Activated B cell treated with CpG ODN at 0.5 μM for 24 hours (primary cell): ENCODE measurements around the gene FHIT. TPM values are rescaled to one million over a fixed set of nuclear protein-coding genes. Genes with fewer than 3 reads are reported as not detected.

Experiments used
- ATAC-seq: fragments of 200-7000 bp; cut with Tn5 transposase; one replicate; pipeline ENCODE4 v1.10.0; 2021; ENCODE audit warnings: low read depth, mild to moderate bottlenecking, moderate library complexity
- CTCF ChIA-PET: fragments of 350-600 bp; sonication (Branson Sonifier 250); formaldehyde crosslinking; loops from one replicate; lab custom pipeline; 2021; ENCODE audit warnings: antibody characterized with exemption; lab: Charles Lee
- POLR2A ChIA-PET: fragments of 350-600 bp; sonication (Branson Sonifier 250); formaldehyde crosslinking; loops from one replicate; lab custom pipeline; 2021; ENCODE audit warnings: antibody characterized with exemption; lab: Charles Lee
- DNase-seq: peaks from one replicate; pipeline ENCODE4 v3.0.0; 2022
- H3K27ac Mint-ChIP-seq: one replicate; pipeline ENCODE4 v1.8.0; 2020; ENCODE audit warnings: mixed read lengths
- H3K27me3 Mint-ChIP-seq: one replicate; pipeline ENCODE4 v1.8.0; 2021; ENCODE audit warnings: mixed read lengths
- H3K36me3 Mint-ChIP-seq: one replicate; pipeline ENCODE4 v1.8.0; 2021; ENCODE audit warnings: low read depth, mixed read lengths
- H3K4me1 Mint-ChIP-seq: one replicate; pipeline ENCODE4 v1.8.0; 2021; ENCODE audit warnings: mixed read lengths
- H3K4me3 Mint-ChIP-seq: one replicate; pipeline ENCODE4 v1.8.0; 2020; ENCODE audit warnings: mild to moderate bottlenecking, mixed read lengths
- H3K9me3 Mint-ChIP-seq: one replicate; pipeline ENCODE4 v1.8.0; 2020; ENCODE audit warnings: mixed read lengths
- CTCF ChIP-seq: fragments of 200-600 bp; IDR thresholded peaks from one replicate; pipeline ENCODE4 v1.8.0; 2022; ENCODE audit warnings: antibody characterized with exemption, mild to moderate bottlenecking
- intact Hi-C: fragments of 100-400 bp; cut with micrococcal nuclease; formaldehyde crosslinking; loops from one replicate; pipeline ENCODE4 v1.15.1; 2024
- total RNA-seq: library from RNA; stranded (reverse); gene quantifications from 2 replicates; pipeline ENCODE4 v1.2.3, GENCODE V29; 2022

The FHIT gene
- total RNA-seq, 1 donor from 2014 or later, result 5.5 TPM

GRCh38 chr3:60603860-60604259, 647.4 kb downstream of the FHIT start:
- ChIA-PET CTCF (no interaction called here), POLR2A (no interaction called here)
- Mint-ChIP-seq H3K9me3 (no peaks in the 10 kb centered on the region), H3K4me3 (no peak overlapping the region), H3K27me3 (no peaks in the 10 kb centered on the region), H3K27ac (no peak overlapping the region), H3K36me3 (no peaks in the 10 kb centered on the region), H3K4me1 (no peaks in the 10 kb centered on the region)
- no peak for TF ChIP-seq CTCF
- DNase-seq (no peak), ATAC-seq (no peak)
- intact Hi-C loops, result no loop called here

GRCh38 chr3:60600848-60601247, 650.4 kb downstream of the FHIT start:
- no peak overlapping the region for H3K4me3 Mint-ChIP-seq
- no peak overlapping the region for H3K27ac Mint-ChIP-seq
- H3K4me1 Mint-ChIP-seq, result no peaks in the 10 kb centered on the region
- H3K36me3 Mint-ChIP-seq, result no peaks in the 10 kb centered on the region
- DNase-seq, result no peak
- ChIA-PET CTCF (interaction anchor here (0.6 kb wide), 2 partner anchors 16 to 238 kb away, joined by 3 to 5 read pairs; no protein-coding TSS in a partner anchor), POLR2A (interaction anchor here (0.6 kb wide), 1 partner anchor 743 kb away, joined by 7 read pairs; no protein-coding TSS in a partner anchor)
- TF ChIP-seq CTCF, result no peak
- intact Hi-C loops, result no loop called here
- no peak for ATAC-seq
- H3K27me3 Mint-ChIP-seq, result peaks cover 6% of the 10 kb centered on the region
- H3K9me3 Mint-ChIP-seq, result no peaks in the 10 kb centered on the region

- Mint-ChIP-seq H3K27me3 (peaks cover 6% of the 10 kb centered on the region), H3K4me1 (no peaks in the 10 kb centered on the region), H3K27ac (no peak overlapping the region), H3K4me3 (no peak overlapping the region), H3K36me3 (no peaks in the 10 kb centered on the region), H3K9me3 (no peaks in the 10 kb centered on the region)
- no peak for TF ChIP-seq CTCF
- DNase-seq (no peak), ATAC-seq (no peak)
- CTCF ChIA-PET, result no interaction called here
- intact Hi-C loops, result no loop called here
- POLR2A ChIA-PET, result no interaction called here
Observed at GRCh38 chr3:60599586-60599985, 651.7 kb downstream of the FHIT start.

- no peaks in the 10 kb centered on the region for H3K4me1 Mint-ChIP-seq
Observed at GRCh38 chr3:60598671-60599070, 652.6 kb downstream of the FHIT start.

GRCh38 chr3:60594025-60594424, 657.2 kb downstream of the FHIT start:
- Mint-ChIP-seq H3K27ac (no peak overlapping the region), H3K36me3 (no peaks in the 10 kb centered on the region), H3K4me3 (no peak overlapping the region), H3K4me1 (no peaks in the 10 kb centered on the region), H3K27me3 (peaks cover 6% of the 10 kb centered on the region), H3K9me3 (no peaks in the 10 kb centered on the region)
- DNase-seq, result no peak
- CTCF ChIA-PET, result no interaction called here
- no peak for TF ChIP-seq CTCF
- ATAC-seq, result no peak
- POLR2A ChIA-PET, result no interaction called here
- intact Hi-C loops, result no loop called here

More at GRCh38 chr3:60598671-60599070, 652.6 kb downstream of the FHIT start:
- Mint-ChIP-seq H3K27ac (no peak overlapping the region), H3K4me3 (no peak overlapping the region), H3K36me3 (no peaks in the 10 kb centered on the region), H3K9me3 (no peaks in the 10 kb centered on the region), H3K27me3 (peaks cover 6% of the 10 kb centered on the region)
- POLR2A ChIA-PET, result no interaction called here
- ATAC-seq (no peak), DNase-seq (no peak)
- no peak for TF ChIP-seq CTCF
- intact Hi-C loops, result no loop called here
- CTCF ChIA-PET, result no interaction called here
